Measurements from ENCODE around the gene SLC27A2.
A peak's percentile ranks its signal among the peaks of the same experiment; 100 is the strongest.

SLC27A2 gene

DNA sequence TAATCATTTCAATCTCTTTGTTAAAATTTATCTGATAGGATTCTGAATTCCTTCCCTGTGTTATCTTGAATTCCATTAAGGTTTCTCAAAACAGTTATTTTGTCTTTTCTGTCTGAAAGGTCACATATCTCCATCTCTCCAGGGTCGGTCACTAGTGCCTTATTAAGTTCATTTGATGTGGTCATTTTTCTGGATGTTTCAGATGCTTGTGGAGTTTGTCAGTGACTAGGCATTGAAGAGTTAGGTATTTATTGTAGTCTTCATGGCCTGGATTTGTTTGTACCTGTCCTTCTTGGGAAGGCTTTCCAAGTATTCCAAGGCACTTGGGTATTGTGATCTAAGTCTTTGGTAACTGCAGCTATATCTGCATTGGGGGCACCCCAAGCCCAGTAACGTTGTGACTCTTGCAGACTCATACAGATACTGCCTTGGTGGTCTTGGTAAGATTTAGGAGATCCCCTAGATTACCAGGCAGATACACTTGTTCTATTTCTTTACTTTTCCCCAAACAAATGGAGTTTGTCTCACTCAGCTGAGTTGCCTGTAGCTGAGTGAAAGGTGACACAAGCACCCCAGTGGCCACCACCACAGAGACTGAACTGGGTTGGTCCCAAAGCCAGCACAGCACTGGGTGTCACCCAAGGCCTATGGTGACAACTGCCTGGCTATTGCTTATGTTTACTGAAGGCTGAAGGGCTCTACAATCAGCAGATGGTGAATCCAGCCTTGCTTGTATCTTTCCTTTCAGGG lies 18.9 kb upstream of the SLC27A2 start:
- peak overlapping the region; percentile 0 for H3K27ac ChIP-seq (ENCODE audit: poor library complexity, severe bottlenecking)
- H3K4me3 ChIP-seq (ENCODE audit: severe bottlenecking), result no peak overlapping the region
- TF ChIP-seq, protein P1, sequence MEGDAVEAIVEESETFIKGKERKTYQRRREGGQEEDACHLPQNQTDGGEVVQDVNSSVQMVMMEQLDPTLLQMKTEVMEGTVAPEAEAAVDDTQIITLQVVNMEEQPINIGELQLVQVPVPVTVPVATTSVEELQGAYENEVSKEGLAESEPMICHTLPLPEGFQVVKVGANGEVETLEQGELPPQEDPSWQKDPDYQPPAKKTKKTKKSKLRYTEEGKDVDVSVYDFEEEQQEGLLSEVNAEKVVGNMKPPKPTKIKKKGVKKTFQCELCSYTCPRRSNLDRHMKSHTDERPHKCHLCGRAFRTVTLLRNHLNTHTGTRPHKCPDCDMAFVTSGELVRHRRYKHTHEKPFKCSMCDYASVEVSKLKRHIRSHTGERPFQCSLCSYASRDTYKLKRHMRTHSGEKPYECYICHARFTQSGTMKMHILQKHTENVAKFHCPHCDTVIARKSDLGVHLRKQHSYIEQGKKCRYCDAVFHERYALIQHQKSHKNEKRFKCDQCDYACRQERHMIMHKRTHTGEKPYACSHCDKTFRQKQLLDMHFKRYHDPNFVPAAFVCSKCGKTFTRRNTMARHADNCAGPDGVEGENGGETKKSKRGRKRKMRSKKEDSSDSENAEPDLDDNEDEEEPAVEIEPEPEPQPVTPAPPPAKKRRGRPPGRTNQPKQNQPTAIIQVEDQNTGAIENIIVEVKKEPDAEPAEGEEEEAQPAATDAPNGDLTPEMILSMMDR (IDR thresholded peaks at IDR 0.05; ENCODE audit: poor library complexity, severe bottlenecking), result no peak
- DNase-seq (ENCODE audit: low spot score) (no peak), ATAC-seq (ENCODE audit: low read depth) (peak; percentile 73)
- H3K27me3 ChIP-seq (ENCODE audit: insufficient read depth, poor library complexity, severe bottlenecking), result no peaks in the 10 kb centered on the region
- no peaks in the 10 kb centered on the region for H3K9me3 ChIP-seq (ENCODE audit: severe bottlenecking)
- H3K4me1 ChIP-seq (ENCODE audit: insufficient read depth, poor library complexity, severe bottlenecking), result peaks cover 25% of the 10 kb centered on the region
- H3K36me3 ChIP-seq (ENCODE audit: low read depth), result no peaks in the 10 kb centered on the region

DNA sequence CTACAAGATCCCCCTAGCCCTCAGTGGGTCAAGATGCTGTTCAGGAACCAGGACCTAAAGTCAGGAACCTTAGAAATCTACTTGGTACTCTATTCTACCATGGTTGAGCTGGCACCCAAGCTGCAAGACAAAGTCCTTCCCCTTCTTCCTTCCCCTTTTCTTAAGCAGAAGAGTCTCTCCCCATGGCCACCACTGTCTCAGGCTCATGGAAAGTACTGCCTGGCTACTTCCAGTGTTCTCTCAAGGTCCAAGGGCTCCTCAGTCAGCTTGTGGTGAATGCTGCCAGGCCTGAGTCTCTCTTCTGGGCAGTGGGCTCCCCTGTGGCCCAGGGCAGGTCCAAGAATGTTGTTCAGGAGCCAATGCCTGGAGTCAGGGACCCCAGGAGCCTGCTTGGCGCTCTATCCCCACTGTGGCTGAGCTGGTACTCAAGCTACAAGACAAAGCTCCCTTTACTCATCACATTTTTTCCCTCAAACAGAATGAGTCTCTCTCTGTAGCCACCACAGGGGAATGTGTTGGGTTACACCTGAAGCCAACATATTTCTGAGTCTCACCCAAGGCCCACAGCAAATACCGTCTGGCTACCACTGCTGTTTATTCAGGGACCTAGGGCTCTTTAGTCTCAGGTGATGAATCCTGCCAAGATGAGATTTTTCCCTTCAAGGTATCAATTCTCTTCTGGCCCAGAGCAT lies 18.1 kb upstream of the SLC27A2 start:
- no peak overlapping the region for H3K27ac ChIP-seq (ENCODE audit: poor library complexity, severe bottlenecking)
- DNase-seq (ENCODE audit: low spot score) (no peak), ATAC-seq (ENCODE audit: low read depth) (0 out of 3 replicates have a peak, but pooled peaks have one; percentile 10)
- peaks cover 25% of the 10 kb centered on the region for H3K4me1 ChIP-seq (ENCODE audit: insufficient read depth, poor library complexity, severe bottlenecking)
- H3K4me3 ChIP-seq (ENCODE audit: severe bottlenecking), result no peak overlapping the region
- no peaks in the 10 kb centered on the region for H3K27me3 ChIP-seq (ENCODE audit: insufficient read depth, poor library complexity, severe bottlenecking)
- no peaks in the 10 kb centered on the region for H3K36me3 ChIP-seq (ENCODE audit: low read depth)
- TF ChIP-seq, protein P1 (IDR thresholded peaks at IDR 0.05; ENCODE audit: poor library complexity, severe bottlenecking), result no peak
- H3K9me3 ChIP-seq (ENCODE audit: severe bottlenecking), result no peaks in the 10 kb centered on the region

DNA sequence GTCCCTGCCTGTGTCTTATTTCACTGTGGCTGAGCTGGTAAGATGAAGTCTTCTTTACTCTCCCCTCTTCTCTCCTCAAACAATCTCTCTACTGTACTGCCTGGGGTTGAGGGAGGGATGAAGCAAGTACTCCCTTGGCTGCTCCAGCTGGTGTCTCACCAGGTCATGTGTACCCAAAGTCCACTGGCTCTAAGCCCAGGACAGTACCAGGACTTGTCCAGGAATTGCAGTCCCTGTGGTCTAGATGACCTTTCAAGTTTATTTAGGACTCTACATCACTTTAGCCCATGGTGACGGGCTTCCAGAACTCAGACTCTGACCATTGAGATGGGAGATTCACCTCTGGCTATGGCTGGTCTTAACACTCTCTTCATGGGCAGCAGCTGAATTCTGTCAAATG lies 17.5 kb upstream of the SLC27A2 start:
- Histone ChIP-seq H3K36me3 (ENCODE audit: low read depth) (no peaks in the 10 kb centered on the region), H3K4me3 (ENCODE audit: severe bottlenecking) (no peak overlapping the region), H3K4me1 (ENCODE audit: insufficient read depth, poor library complexity, severe bottlenecking) (peaks cover 25% of the 10 kb centered on the region), H3K9me3 (ENCODE audit: severe bottlenecking) (no peaks in the 10 kb centered on the region), H3K27ac (ENCODE audit: poor library complexity, severe bottlenecking) (no peak overlapping the region), H3K27me3 (ENCODE audit: insufficient read depth, poor library complexity, severe bottlenecking) (no peaks in the 10 kb centered on the region)
- TF ChIP-seq, protein P1 (IDR thresholded peaks at IDR 0.05; ENCODE audit: poor library complexity, severe bottlenecking), result no peak
- DNase-seq (ENCODE audit: low spot score), result no peak
- no peak for ATAC-seq (ENCODE audit: low read depth)

GRCh38 chr15:50166216-50166615 lies 15.8 kb upstream of the SLC27A2 start:
- no peak overlapping the region for H3K4me3 ChIP-seq (ENCODE audit: severe bottlenecking)
- DNase-seq (ENCODE audit: low spot score) (no peak), ATAC-seq (ENCODE audit: low read depth) (peak; percentile 89)
- TF ChIP-seq, protein P1 (IDR thresholded peaks at IDR 0.05; ENCODE audit: poor library complexity, severe bottlenecking), result peak; percentile 4
- no peaks in the 10 kb centered on the region for H3K27me3 ChIP-seq (ENCODE audit: insufficient read depth, poor library complexity, severe bottlenecking)
- peaks cover 25% of the 10 kb centered on the region for H3K4me1 ChIP-seq (ENCODE audit: insufficient read depth, poor library complexity, severe bottlenecking)
- H3K27ac ChIP-seq (ENCODE audit: poor library complexity, severe bottlenecking), result peak overlapping the region; percentile 63
- H3K9me3 ChIP-seq (ENCODE audit: severe bottlenecking), result no peaks in the 10 kb centered on the region
- no peaks in the 10 kb centered on the region for H3K36me3 ChIP-seq (ENCODE audit: low read depth)

GRCh38 chr15:50167110-50167509 lies 14.9 kb upstream of the SLC27A2 start:
- no peak for ATAC-seq (ENCODE audit: low read depth)
- TF ChIP-seq, protein P1 (IDR thresholded peaks at IDR 0.05; ENCODE audit: poor library complexity, severe bottlenecking), result no peak
- Histone ChIP-seq H3K27me3 (ENCODE audit: insufficient read depth, poor library complexity, severe bottlenecking) (no peaks in the 10 kb centered on the region), H3K36me3 (ENCODE audit: low read depth) (no peaks in the 10 kb centered on the region), H3K4me3 (ENCODE audit: severe bottlenecking) (no peak overlapping the region), H3K27ac (ENCODE audit: poor library complexity, severe bottlenecking) (peak overlapping the region; percentile 63), H3K4me1 (ENCODE audit: insufficient read depth, poor library complexity, severe bottlenecking) (peaks cover 25% of the 10 kb centered on the region), H3K9me3 (ENCODE audit: severe bottlenecking) (no peaks in the 10 kb centered on the region)
- no peak for DNase-seq (ENCODE audit: low spot score)

All from RWPE2 (cell line).